ENCODE results near the gene UPF1. TPM values are rescaled to one million over a fixed set of nuclear protein-coding genes. Genes with fewer than 3 reads are reported as not detected.

UPF1 gene
- total and polyA plus RNA-seq, 2 of the 13 experiments (the other 11 are each of a cell fraction or from before 2014, with no cell fraction given) = 16.9 to 41.8 TPM

DNA sequence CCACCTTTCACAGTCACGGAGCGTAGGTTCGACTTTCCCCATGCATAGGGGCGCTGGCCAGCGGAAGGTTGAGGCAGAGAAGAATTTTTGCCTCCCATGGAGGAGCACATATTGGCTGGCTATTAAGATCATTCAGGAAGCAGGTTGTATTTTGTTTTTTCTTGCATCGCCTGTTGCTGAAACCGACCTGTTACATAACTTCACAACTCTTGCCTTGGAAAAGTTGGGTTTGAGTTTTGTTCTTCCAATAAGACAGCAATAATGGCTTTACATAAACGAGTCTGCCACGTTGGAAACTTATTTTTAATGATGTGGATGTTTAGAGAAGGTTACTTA is 1.4 kb downstream of the UPF1 start:
- peaks cover 62% of the 10 kb centered on the region for H3K79me2 ChIP-seq (ENCODE audit: insufficient read depth, low read length)
- intact Hi-C loops (cut with micrococcal nuclease; ENCODE audit: unreplicated experiment) = loop anchor here (5.0 kb wide), 1 partner anchor 36 kb away; no protein-coding TSS in a partner anchor
- no peak overlapping the region for H2AFZ ChIP-seq (ENCODE audit: low read length)
- TF ChIP-seq ZNF383 (CRISPR knock-in tag; IDR thresholded peaks at IDR 0.05; ENCODE audit: borderline replicate concordance) = no peak
- 0 out of 2 replicates have a peak, but pooled peaks have one; percentile 18 for TF ChIP-seq TAF1 (CRISPR knock-in tag; IDR thresholded peaks at IDR 0.05)
- TF ChIP-seq, protein P1, sequence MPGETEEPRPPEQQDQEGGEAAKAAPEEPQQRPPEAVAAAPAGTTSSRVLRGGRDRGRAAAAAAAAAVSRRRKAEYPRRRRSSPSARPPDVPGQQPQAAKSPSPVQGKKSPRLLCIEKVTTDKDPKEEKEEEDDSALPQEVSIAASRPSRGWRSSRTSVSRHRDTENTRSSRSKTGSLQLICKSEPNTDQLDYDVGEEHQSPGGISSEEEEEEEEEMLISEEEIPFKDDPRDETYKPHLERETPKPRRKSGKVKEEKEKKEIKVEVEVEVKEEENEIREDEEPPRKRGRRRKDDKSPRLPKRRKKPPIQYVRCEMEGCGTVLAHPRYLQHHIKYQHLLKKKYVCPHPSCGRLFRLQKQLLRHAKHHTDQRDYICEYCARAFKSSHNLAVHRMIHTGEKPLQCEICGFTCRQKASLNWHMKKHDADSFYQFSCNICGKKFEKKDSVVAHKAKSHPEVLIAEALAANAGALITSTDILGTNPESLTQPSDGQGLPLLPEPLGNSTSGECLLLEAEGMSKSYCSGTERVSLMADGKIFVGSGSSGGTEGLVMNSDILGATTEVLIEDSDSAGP (CRISPR knock-in tag; IDR thresholded peaks at IDR 0.05; ENCODE audit: borderline replicate concordance) = peak; percentile 5; the same call in 1 of the 2 replicates
- 0 out of 2 replicates have a peak, but pooled peaks have one; percentile 3 for TF ChIP-seq GATAD1 (CRISPR knock-in tag; IDR thresholded peaks at IDR 0.05)
- H3K4me1 ChIP-seq (ENCODE audit: insufficient read depth, low read length) = peaks cover 56% of the 10 kb centered on the region
- WGBS (ENCODE audit: low lambda C conversion rate) = under 1% methylated on average over 8 of the region's 9 CpGs
- H3K9me3 ChIP-seq (ENCODE audit: low read length) = no peaks in the 10 kb centered on the region
- DNase-seq (ENCODE audit: low spot score) (no peak), FAIRE-seq (no peak), ATAC-seq (no peak)
- peaks cover 44% of the 10 kb centered on the region for H4K20me1 ChIP-seq (ENCODE audit: insufficient read depth, low read length)
- H3K27ac ChIP-seq (ENCODE audit: extremely low read length, insufficient read depth, low read length) = peak overlapping the region; percentile 75
- BruUV-seq (replicated peaks) = no TSS peak
- H3K36me3 ChIP-seq (replicated peaks in 1 of 2; ENCODE audit: control insufficient read depth in 1 of 2, insufficient read depth in 2 of 2, low read length in 2 of 2) = peaks cover 0 to 25% of the 10 kb centered on the region in 2 experiments; a peak in 3 of 5 replicates
- ChIA-PET POLR2A (interaction anchor here (1.2 to 2.4 kb wide), 3 partner anchors 8 to 275 kb away, joined by 3 to 23 read pairs (median 10); no protein-coding TSS in a partner anchor), CTCF (ENCODE audit: low intra/inter-chr PET ratio, low total read pairs) (no interaction called here)
- H3K4me3 ChIP-seq (replicated peaks in 1 of 3; ENCODE audit: insufficient read depth in 1 of 3, low read depth in 2 of 3, low read length in 3 of 3) = peak overlapping the region; percentile 74 to 80 (median 80)
- peak overlapping the region; percentile 95 for H3K4me2 ChIP-seq (ENCODE audit: low read depth, low read length)
- peaks cover 0 to 1% of the 10 kb centered on the region in 2 experiments; a peak in 1 of 5 replicates for H3K27me3 ChIP-seq (ENCODE audit: control insufficient read depth in 1 of 2, insufficient read depth in 2 of 2, low read length in 2 of 2)
- in situ Hi-C loops (cut with HindIII; ENCODE audit: extremely low pct_ligation_motif_present, low pct_unique_long_range_greater_than_20kb) = no loop called here
- H3K9ac ChIP-seq (ENCODE audit: insufficient read depth, low read depth, low read length) = peak overlapping the region; percentile 96

All from HepG2 (cell line).